MCF 10A (cell line): ENCODE data around the gene RAPSN. TPM values are rescaled to one million over a fixed set of nuclear protein-coding genes. Genes with fewer than 3 reads are reported as not detected.

Experiments
- BruUV-seq: library from RNA; stranded (reverse); fragments of 400-500 nt; replicated peaks from 2 replicates; lab custom pipeline; 2021; lab: Mats Ljungman, UMichigan
- CTCF ChIA-PET: fragments of 300-600 bp; sonication (Branson Sonifier 250); formaldehyde crosslinking; extraction: SDS; loops from one replicate; lab custom pipeline; 2021; ENCODE audit warnings: antibody characterized with exemption, inconsistent platforms; lab: Yijun Ruan, JAX
- POLR2A ChIA-PET: fragments of 300-600, 350-650 bp; sonication (Branson Sonifier 250); formaldehyde crosslinking; extraction: SDS; loops from one replicate; lab custom pipeline; 2020; ENCODE audit warnings: antibody characterized with exemption, inconsistent platforms; lab: Yijun Ruan, JAX
- DNase-seq: peaks from one replicate; pipeline ENCODE4 v3.0.0-alpha.2; 2018; ENCODE audit not compliant: unreplicated experiment
- H3K27ac Mint-ChIP-seq: one replicate; pipeline ENCODE4 v1.8.0; 2022; ENCODE audit warnings: mild to moderate bottlenecking, low read depth, mixed read lengths; ENCODE audit not compliant: unreplicated experiment
- H3K27me3 Mint-ChIP-seq: one replicate; pipeline ENCODE4 v1.8.0; 2022; ENCODE audit warnings: mixed read lengths; ENCODE audit not compliant: insufficient read depth, unreplicated experiment
- H3K36me3 Mint-ChIP-seq: one replicate; pipeline ENCODE4 v1.8.0; 2022; ENCODE audit warnings: mild to moderate bottlenecking, moderate library complexity, mixed read lengths; ENCODE audit not compliant: insufficient read depth, unreplicated experiment
- H3K4me1 Mint-ChIP-seq: one replicate; pipeline ENCODE4 v1.8.0; 2022; ENCODE audit warnings: mixed read lengths; ENCODE audit not compliant: insufficient read depth, unreplicated experiment
- H3K4me3 Mint-ChIP-seq: one replicate; pipeline ENCODE4 v1.8.0; 2022; ENCODE audit warnings: mild to moderate bottlenecking, moderate library complexity, mixed read lengths; ENCODE audit not compliant: unreplicated experiment
- H3K9me3 Mint-ChIP-seq: one replicate; pipeline ENCODE4 v1.8.0; 2022; ENCODE audit warnings: mixed read lengths; ENCODE audit not compliant: unreplicated experiment
- intact Hi-C: fragments of 100-400 bp; cut with micrococcal nuclease; formaldehyde crosslinking; loops from 2 replicates; pipeline ENCODE4 v1.14.1; 2022
- microRNA-seq: library from miRNA; unstranded; fragments of <30 nt; microRNA quantifications from one replicate; pipeline ENCODE4 v1.2.0, GENCODE V29; 2022
- total RNA-seq: library from RNA; stranded (reverse); gene quantifications from 2 replicates; pipeline ENCODE4 v1.2.3, GENCODE V29; 2022
- TF ChIP-seq, protein P1 (sequence below): fragments of 200-600 bp; IDR thresholded peaks from one replicate; pipeline ENCODE4 v1.8.0; 2022; ENCODE audit warnings: antibody characterized with exemption, mild to moderate bottlenecking; ENCODE audit not compliant: unreplicated experiment

The RAPSN gene
- total RNA-seq, 1 experiment from 2014 or later: 0.51 TPM

DNA sequence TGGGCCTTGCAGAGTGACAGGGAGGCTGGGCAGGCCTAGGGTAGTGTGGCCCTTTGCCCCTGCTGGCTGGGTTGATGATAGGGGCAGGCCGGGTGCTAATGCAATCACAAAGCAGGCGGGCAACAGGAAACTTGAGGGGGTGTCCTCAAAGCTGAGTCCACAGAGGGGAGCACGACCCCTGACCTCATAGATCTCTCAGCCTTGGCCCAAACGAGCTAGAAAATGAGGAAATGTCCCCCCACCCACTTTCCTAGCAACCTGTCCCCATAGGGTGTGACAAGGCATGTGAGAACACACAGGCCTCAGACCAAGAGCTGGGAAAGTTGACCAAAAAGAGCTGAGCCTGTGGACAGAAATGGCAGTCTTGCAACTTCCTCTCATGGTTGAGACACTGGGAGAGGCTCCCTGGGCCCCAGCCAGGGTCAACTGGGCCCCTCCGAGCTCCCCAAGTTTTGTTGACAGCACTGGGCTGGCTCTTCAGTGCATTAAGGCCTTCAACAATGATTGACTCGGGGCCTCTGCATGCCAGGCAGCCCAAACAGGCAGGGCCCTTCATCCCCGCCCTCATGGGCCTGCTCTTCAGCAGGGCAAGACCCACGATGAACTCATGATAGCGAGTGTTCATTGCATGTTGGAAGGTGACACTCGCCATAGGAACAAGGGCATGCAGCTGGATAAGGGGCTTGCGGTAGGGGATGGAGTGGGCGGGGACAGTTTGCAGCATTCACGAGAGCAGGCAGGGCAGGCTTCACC, 60.8 kb downstream of the RAPSN start:
- H3K27ac Mint-ChIP-seq: no peak overlapping the region
- CTCF ChIA-PET: interaction anchor here (0.7 to 2.4 kb wide), 7 partner anchors 10 to 64 kb away, joined by 3 to 20 read pairs (median 3); no protein-coding TSS in a partner anchor

More for the DNA sequence above, 60.8 kb downstream of the RAPSN start:
- Mint-ChIP-seq H3K4me1 (no peaks in the 10 kb centered on the region), H3K9me3 (no peaks in the 10 kb centered on the region), H3K27me3 (no peaks in the 10 kb centered on the region), H3K36me3 (peaks cover 6% of the 10 kb centered on the region), H3K4me3 (no peak overlapping the region)
- no TSS peak for BruUV-seq
- no peak for DNase-seq
- TF ChIP-seq, protein P1, sequence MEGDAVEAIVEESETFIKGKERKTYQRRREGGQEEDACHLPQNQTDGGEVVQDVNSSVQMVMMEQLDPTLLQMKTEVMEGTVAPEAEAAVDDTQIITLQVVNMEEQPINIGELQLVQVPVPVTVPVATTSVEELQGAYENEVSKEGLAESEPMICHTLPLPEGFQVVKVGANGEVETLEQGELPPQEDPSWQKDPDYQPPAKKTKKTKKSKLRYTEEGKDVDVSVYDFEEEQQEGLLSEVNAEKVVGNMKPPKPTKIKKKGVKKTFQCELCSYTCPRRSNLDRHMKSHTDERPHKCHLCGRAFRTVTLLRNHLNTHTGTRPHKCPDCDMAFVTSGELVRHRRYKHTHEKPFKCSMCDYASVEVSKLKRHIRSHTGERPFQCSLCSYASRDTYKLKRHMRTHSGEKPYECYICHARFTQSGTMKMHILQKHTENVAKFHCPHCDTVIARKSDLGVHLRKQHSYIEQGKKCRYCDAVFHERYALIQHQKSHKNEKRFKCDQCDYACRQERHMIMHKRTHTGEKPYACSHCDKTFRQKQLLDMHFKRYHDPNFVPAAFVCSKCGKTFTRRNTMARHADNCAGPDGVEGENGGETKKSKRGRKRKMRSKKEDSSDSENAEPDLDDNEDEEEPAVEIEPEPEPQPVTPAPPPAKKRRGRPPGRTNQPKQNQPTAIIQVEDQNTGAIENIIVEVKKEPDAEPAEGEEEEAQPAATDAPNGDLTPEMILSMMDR: no peak
- intact Hi-C loops: no loop called here
- POLR2A ChIA-PET: interaction anchor here (0.7 kb wide), 1 partner anchor 21 kb away, joined by 3 read pairs; no protein-coding TSS in a partner anchor

Small RNA genes lying within 50 kb of the gene (microRNA-seq; reads per million reads assigned to microRNA genes)
- not detected for gene MIR4487

Other genes with a start within 250 kb of the RAPSN start
- gene DDB2, start 234.2 kb downstream of the RAPSN start, total RNA-seq: 62.8 and 78.3 TPM in 2 replicates
- 18.7 and 23.7 TPM in 2 replicates for gene ACP2, start 200.3 kb downstream of the RAPSN start, total RNA-seq
- 17.8 and 20.0 TPM in 2 replicates for gene NR1H3, start 191.1 kb downstream of the RAPSN start, total RNA-seq
- 23.4 and 24.8 TPM in 2 replicates for gene MADD, start 179.0 kb downstream of the RAPSN start, total RNA-seq
- not detected in 2 replicates for gene MYBPC3, start 96.4 kb downstream of the RAPSN start, total RNA-seq
- not detected in 2 replicates for gene SPI1, start 70.6 kb downstream of the RAPSN start, total RNA-seq
- gene SLC39A13, start 40.5 kb downstream of the RAPSN start, total RNA-seq: 56.2 and 56.5 TPM in 2 replicates
- gene PSMC3, start 22.7 kb downstream of the RAPSN start, total RNA-seq: 162 and 194 TPM in 2 replicates
- gene CELF1, start 104.0 kb upstream of the RAPSN start, total RNA-seq: 173 and 189 TPM in 2 replicates
- gene PTPMT1, start 116.5 kb upstream of the RAPSN start, total RNA-seq: 44.6 and 49.0 TPM in 2 replicates
- 8.4 and 12.6 TPM in 2 replicates for gene KBTBD4, start 129.8 kb upstream of the RAPSN start, total RNA-seq
- 117 and 120 TPM in 2 replicates for gene NDUFS3, start 129.9 kb upstream of the RAPSN start, total RNA-seq
- not detected in 2 replicates for gene FAM180B, start 137.5 kb upstream of the RAPSN start, total RNA-seq
- gene C1QTNF4, start 145.3 kb upstream of the RAPSN start, total RNA-seq: 0.42 TPM in 1 of 2 replicates, not detected in the other
- 127 and 133 TPM in 2 replicates for gene MTCH2, start 193.4 kb upstream of the RAPSN start, total RNA-seq